Activated B cell treated with CpG ODN at 0.5 μM for 24 hours (primary cell): Measurements from ENCODE around the gene TNFRSF11A. TPM values are rescaled to one million over a fixed set of nuclear protein-coding genes. Genes with fewer than 3 reads are reported as not detected.

ENCODE experiments used
- ATAC-seq: fragments of 200-7000 bp; cut with Tn5 transposase; one replicate; pipeline ENCODE4 v1.10.0; 2021; ENCODE audit warnings: low read depth, mild to moderate bottlenecking, moderate library complexity
- CTCF ChIA-PET: fragments of 350-600 bp; sonication (Branson Sonifier 250); formaldehyde crosslinking; loops from one replicate; lab custom pipeline; 2021; ENCODE audit warnings: antibody characterized with exemption; lab: Charles Lee
- POLR2A ChIA-PET: fragments of 350-600 bp; sonication (Branson Sonifier 250); formaldehyde crosslinking; loops from one replicate; lab custom pipeline; 2021; ENCODE audit warnings: antibody characterized with exemption; lab: Charles Lee
- DNase-seq: peaks from one replicate; pipeline ENCODE4 v3.0.0; 2022
- H3K27ac Mint-ChIP-seq: one replicate; pipeline ENCODE4 v1.8.0; 2020; ENCODE audit warnings: mixed read lengths
- H3K27me3 Mint-ChIP-seq: one replicate; pipeline ENCODE4 v1.8.0; 2021; ENCODE audit warnings: mixed read lengths
- H3K36me3 Mint-ChIP-seq: one replicate; pipeline ENCODE4 v1.8.0; 2021; ENCODE audit warnings: low read depth, mixed read lengths
- H3K4me1 Mint-ChIP-seq: one replicate; pipeline ENCODE4 v1.8.0; 2021; ENCODE audit warnings: mixed read lengths
- H3K4me3 Mint-ChIP-seq: one replicate; pipeline ENCODE4 v1.8.0; 2020; ENCODE audit warnings: mild to moderate bottlenecking, mixed read lengths
- H3K9me3 Mint-ChIP-seq: one replicate; pipeline ENCODE4 v1.8.0; 2020; ENCODE audit warnings: mixed read lengths
- CTCF ChIP-seq: fragments of 200-600 bp; IDR thresholded peaks from one replicate; pipeline ENCODE4 v1.8.0; 2022; ENCODE audit warnings: antibody characterized with exemption, mild to moderate bottlenecking
- intact Hi-C: fragments of 100-400 bp; cut with micrococcal nuclease; formaldehyde crosslinking; loops from one replicate; pipeline ENCODE4 v1.15.1; 2024
- total RNA-seq: library from RNA; stranded (reverse); gene quantifications from 2 replicates; pipeline ENCODE4 v1.2.3, GENCODE V29; 2022

TNFRSF11A gene
- total RNA-seq, 1 donor from 2014 or later: 0.24 TPM

GRCh38 chr18:62369129-62369644, 44.1 kb downstream of the TNFRSF11A start:
- H3K27ac Mint-ChIP-seq: no peak overlapping the region
- POLR2A ChIA-PET: no interaction called here
- no peaks in the 10 kb centered on the region for H3K27me3 Mint-ChIP-seq
- CTCF ChIA-PET: no interaction called here
- no peaks in the 10 kb centered on the region for H3K36me3 Mint-ChIP-seq
- ATAC-seq (no peak), DNase-seq (no peak)
- H3K4me1 Mint-ChIP-seq: peaks cover 3% of the 10 kb centered on the region
- TF ChIP-seq CTCF: no peak
- intact Hi-C loops: no loop called here
- no peaks in the 10 kb centered on the region for H3K9me3 Mint-ChIP-seq
- H3K4me3 Mint-ChIP-seq: no peak overlapping the region

GRCh38 chr18:62370366-62370765, 45.3 kb downstream of the TNFRSF11A start:
- peaks cover 3% of the 10 kb centered on the region for H3K4me1 Mint-ChIP-seq
- no peak overlapping the region for H3K27ac Mint-ChIP-seq
- no peak for DNase-seq
- no peaks in the 10 kb centered on the region for H3K36me3 Mint-ChIP-seq
- ChIA-PET CTCF (no interaction called here), POLR2A (no interaction called here)
- H3K9me3 Mint-ChIP-seq: no peaks in the 10 kb centered on the region
- intact Hi-C loops: no loop called here
- H3K27me3 Mint-ChIP-seq: no peaks in the 10 kb centered on the region
- TF ChIP-seq CTCF: no peak
- no peak overlapping the region for H3K4me3 Mint-ChIP-seq
- ATAC-seq: no peak

GRCh38 chr18:62371436-62371835, 46.3 kb downstream of the TNFRSF11A start:
- no peaks in the 10 kb centered on the region for H3K9me3 Mint-ChIP-seq
- ChIA-PET POLR2A (no interaction called here), CTCF (no interaction called here)
- H3K36me3 Mint-ChIP-seq: no peaks in the 10 kb centered on the region
- intact Hi-C loops: no loop called here
- no peak overlapping the region for H3K27ac Mint-ChIP-seq
- no peak for TF ChIP-seq CTCF
- no peaks in the 10 kb centered on the region for H3K27me3 Mint-ChIP-seq
- DNase-seq (no peak), ATAC-seq (no peak)
- H3K4me1 Mint-ChIP-seq: peaks cover 3% of the 10 kb centered on the region
- H3K4me3 Mint-ChIP-seq: no peak overlapping the region

- H3K27me3 Mint-ChIP-seq: no peaks in the 10 kb centered on the region
- TF ChIP-seq CTCF: no peak
- ChIA-PET CTCF (no interaction called here), POLR2A (no interaction called here)
- peaks cover 3% of the 10 kb centered on the region for H3K4me1 Mint-ChIP-seq
- ATAC-seq (peak; percentile 75), DNase-seq (no peak)
- no peaks in the 10 kb centered on the region for H3K9me3 Mint-ChIP-seq
- no peak overlapping the region for H3K4me3 Mint-ChIP-seq
- intact Hi-C loops: no loop called here
- no peak overlapping the region for H3K27ac Mint-ChIP-seq
- H3K36me3 Mint-ChIP-seq: no peaks in the 10 kb centered on the region
These were observed 47.0 kb downstream of the TNFRSF11A start for GRCh38 chr18:62372156-62372555.

- Mint-ChIP-seq H3K36me3 (no peaks in the 10 kb centered on the region), H3K9me3 (no peaks in the 10 kb centered on the region), H3K4me3 (no peak overlapping the region), H3K27ac (no peak overlapping the region), H3K27me3 (no peaks in the 10 kb centered on the region), H3K4me1 (peaks cover 3% of the 10 kb centered on the region)
- no peak for TF ChIP-seq CTCF
- intact Hi-C loops: no loop called here
- CTCF ChIA-PET: no interaction called here
- no peak for DNase-seq
- POLR2A ChIA-PET: no interaction called here
- no peak for ATAC-seq
These were observed 47.8 kb downstream of the TNFRSF11A start for GRCh38 chr18:62372882-62373281.
